MM.1S (cell line): Measurements from ENCODE around the gene SLC8A3.

Experiments
- CTCF ChIP-seq: fragments of 300-600 bp; sonication (generic); IDR thresholded peaks from 2 replicates; pipeline ENCODE4 v1.5.1; 2016; ENCODE audit warnings: antibody characterized with exemption, low read length, mixed read lengths
- EZH2 ChIP-seq: fragments of 300-600 bp; sonication (generic); optimal IDR thresholded peaks from 2 replicates; pipeline ENCODE3; 2017; ENCODE audit warnings: low read depth, mild to moderate bottlenecking, antibody characterized with exemption, low read length, mixed read lengths

- TF ChIP-seq CTCF, result no peak
- no peak for TF ChIP-seq EZH2
Observed at GRCh38 chr14:70045844-70046535, 142.8 kb downstream of the SLC8A3 start.
